Keratinocyte (primary cell): ENCODE measurements around the gene KCNJ3.

ENCODE experiments used
- CTCF ChIP-seq, 3 experiments: IDR thresholded peaks in 1 of 3; conservative IDR thresholded peaks in 1 of 3; optimal IDR thresholded peaks in 1 of 3; 2 replicates in 2 of 3; 3 replicates in 1 of 3; pipeline versions ENCODE3 to v1.5.1; 2011; ENCODE audit warnings: low read length in 3 of 3, mild to moderate bottlenecking in 3 of 3, moderate library complexity in 2 of 3, control low read depth in 1 of 3, inconsistent platforms in 1 of 3; ENCODE audit not compliant: insufficient read depth in 2 of 3; ENCODE audit errors: extremely low read depth in 1 of 3
- EZH2 ChIP-seq: IDR thresholded peaks from one replicate; pipeline ENCODE4 v1.6.1; 2012; ENCODE audit warnings: inconsistent platforms, mild to moderate bottlenecking, low read length, moderate library complexity

- TF ChIP-seq CTCF (optimal IDR thresholded peaks at IDR 0.05 in 1 of 3, IDR thresholded peaks at IDR 0.05 in 1 of 3, conservative IDR thresholded peaks at IDR 0.05 in 1 of 3; ENCODE audit: extremely low read depth in 1 of 3, insufficient read depth in 2 of 3, low read length in 3 of 3) = no peak
- TF ChIP-seq EZH2 = no peak
Observed at GRCh38 chr2:154707994-154708575, 9.6 kb downstream of the KCNJ3 start.
